Ishikawa (cell line): Measurements from ENCODE around the gene ARHGAP26.

ENCODE experiments used
- CEBPB ChIP-seq: IDR thresholded peaks from 2 replicates; pipeline ENCODE4 v1.6.1; 2012
- EGR1 ChIP-seq: IDR thresholded peaks from 2 replicates; pipeline ENCODE4 v1.6.1; 2012
- EP300 ChIP-seq: IDR thresholded peaks from 2 replicates; pipeline ENCODE4 v1.6.1; 2012; ENCODE audit warnings: borderline replicate concordance
- FOXM1 ChIP-seq: IDR thresholded peaks from 2 replicates; pipeline ENCODE4 v1.6.1; 2012; ENCODE audit warnings: low read depth, borderline replicate concordance
- TAF1 ChIP-seq: IDR thresholded peaks from 2 replicates; pipeline ENCODE4 v1.6.1; 2012; ENCODE audit warnings: low read depth, mild to moderate bottlenecking
- TEAD4 ChIP-seq: IDR thresholded peaks from 2 replicates; pipeline ENCODE4 v1.6.1; 2012
- TF ChIP-seq, protein P1 (sequence below): IDR thresholded peaks from 2 replicates; pipeline ENCODE4 v1.6.1; 2012; ENCODE audit warnings: low read depth, mild to moderate bottlenecking

DNA sequence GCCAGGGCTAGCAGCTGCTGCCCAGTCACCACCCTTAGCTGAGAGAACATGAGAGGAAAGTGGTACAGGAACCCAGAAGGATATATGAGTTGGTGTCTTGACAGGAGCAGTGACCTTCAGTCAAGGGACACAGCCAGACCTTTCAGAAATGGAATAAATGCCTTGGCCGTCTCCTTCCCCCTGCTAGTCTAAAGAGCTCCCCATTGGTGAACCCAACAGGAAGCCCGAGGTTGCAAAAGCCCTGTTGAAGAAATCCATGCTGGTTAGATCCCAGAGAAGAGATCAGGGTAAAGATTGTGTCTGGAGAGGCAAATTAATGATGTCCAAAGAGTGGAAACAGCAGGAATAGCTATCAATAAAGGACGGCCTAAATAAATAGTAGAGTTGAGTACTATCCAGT lies 388.9 kb downstream of the ARHGAP26 start:
- TF ChIP-seq EP300, result no peak
- no peak for TF ChIP-seq TAF1
- TF ChIP-seq TEAD4, result no peak
- no peak for TF ChIP-seq EGR1
- TF ChIP-seq CEBPB, result no peak
- TF ChIP-seq FOXM1, result no peak
- TF ChIP-seq, protein P1, sequence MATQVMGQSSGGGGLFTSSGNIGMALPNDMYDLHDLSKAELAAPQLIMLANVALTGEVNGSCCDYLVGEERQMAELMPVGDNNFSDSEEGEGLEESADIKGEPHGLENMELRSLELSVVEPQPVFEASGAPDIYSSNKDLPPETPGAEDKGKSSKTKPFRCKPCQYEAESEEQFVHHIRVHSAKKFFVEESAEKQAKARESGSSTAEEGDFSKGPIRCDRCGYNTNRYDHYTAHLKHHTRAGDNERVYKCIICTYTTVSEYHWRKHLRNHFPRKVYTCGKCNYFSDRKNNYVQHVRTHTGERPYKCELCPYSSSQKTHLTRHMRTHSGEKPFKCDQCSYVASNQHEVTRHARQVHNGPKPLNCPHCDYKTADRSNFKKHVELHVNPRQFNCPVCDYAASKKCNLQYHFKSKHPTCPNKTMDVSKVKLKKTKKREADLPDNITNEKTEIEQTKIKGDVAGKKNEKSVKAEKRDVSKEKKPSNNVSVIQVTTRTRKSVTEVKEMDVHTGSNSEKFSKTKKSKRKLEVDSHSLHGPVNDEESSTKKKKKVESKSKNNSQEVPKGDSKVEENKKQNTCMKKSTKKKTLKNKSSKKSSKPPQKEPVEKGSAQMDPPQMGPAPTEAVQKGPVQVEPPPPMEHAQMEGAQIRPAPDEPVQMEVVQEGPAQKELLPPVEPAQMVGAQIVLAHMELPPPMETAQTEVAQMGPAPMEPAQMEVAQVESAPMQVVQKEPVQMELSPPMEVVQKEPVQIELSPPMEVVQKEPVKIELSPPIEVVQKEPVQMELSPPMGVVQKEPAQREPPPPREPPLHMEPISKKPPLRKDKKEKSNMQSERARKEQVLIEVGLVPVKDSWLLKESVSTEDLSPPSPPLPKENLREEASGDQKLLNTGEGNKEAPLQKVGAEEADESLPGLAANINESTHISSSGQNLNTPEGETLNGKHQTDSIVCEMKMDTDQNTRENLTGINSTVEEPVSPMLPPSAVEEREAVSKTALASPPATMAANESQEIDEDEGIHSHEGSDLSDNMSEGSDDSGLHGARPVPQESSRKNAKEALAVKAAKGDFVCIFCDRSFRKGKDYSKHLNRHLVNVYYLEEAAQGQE, result no peak
